GM19351 (cell line): ENCODE data around the gene HIF3A.

Experiments used
- ATAC-seq: cut with Tn5 transposase; IDR thresholded peaks from one replicate; pipeline ENCODE4 v1.9.1; 2021; ENCODE audit warnings: mild to moderate bottlenecking, moderate library complexity; ENCODE audit not compliant: unreplicated experiment

Gene HIF3A

GRCh38 chr19:46378268-46378667, 81.4 kb downstream of the HIF3A start:
- no peak for ATAC-seq

GRCh38 chr19:46380690-46381089, 83.8 kb downstream of the HIF3A start:
- ATAC-seq = no peak

- no peak for ATAC-seq
Observed at GRCh38 chr19:46381346-46381745, 84.5 kb downstream of the HIF3A start.

GRCh38 chr19:46381756-46382345, 85.0 kb downstream of the HIF3A start:
- ATAC-seq = no peak

GRCh38 chr19:46383171-46383815, 86.5 kb downstream of the HIF3A start:
- no peak for ATAC-seq

- no peak for ATAC-seq
Observed at GRCh38 chr19:46383846-46384245, 87.0 kb downstream of the HIF3A start.

GRCh38 chr19:46384396-46384795, 87.6 kb downstream of the HIF3A start:
- no peak for ATAC-seq

GRCh38 chr19:46385636-46386035, 88.8 kb downstream of the HIF3A start:
- no peak for ATAC-seq

- ATAC-seq = no peak
Observed at GRCh38 chr19:46386151-46386550, 89.3 kb downstream of the HIF3A start.

GRCh38 chr19:46386996-46387712, 90.3 kb downstream of the HIF3A start:
- ATAC-seq = no peak

- ATAC-seq = no peak
Observed at GRCh38 chr19:46387713-46388130, 90.9 kb downstream of the HIF3A start.

GRCh38 chr19:46388311-46389095, 91.7 kb downstream of the HIF3A start:
- ATAC-seq = no peak

- no peak for ATAC-seq
Observed at GRCh38 chr19:46390121-46390858, 93.4 kb downstream of the HIF3A start.

GRCh38 chr19:46390866-46391265, 94.0 kb downstream of the HIF3A start:
- no peak for ATAC-seq

- ATAC-seq = no peak
Observed at GRCh38 chr19:46391296-46392251, 94.7 kb downstream of the HIF3A start.

- no peak for ATAC-seq
Observed at GRCh38 chr19:46392252-46392801, 95.5 kb downstream of the HIF3A start.

GRCh38 chr19:46392837-46393236, 96.0 kb downstream of the HIF3A start:
- ATAC-seq = no peak
